Spleen (tissue), 7 donors: Measurements from ENCODE around the gene PRKAG3.

Source experiments
- CTCF ChIP-seq, 11 experiments: fragments of 200-600 bp in 7 of 11; fragments of 450-650 bp in 4 of 11; sonication (generic) in 4 of 11; IDR thresholded peaks in 8 of 11; conservative IDR thresholded peaks in 3 of 11; 1 replicate in 7 of 11; 2 replicates in 4 of 11; pipeline versions ENCODE4 v1.4.0 to v1.8.0; 2016 to 2021; ENCODE audit warnings: antibody characterized with exemption in 11 of 11, inconsistent platforms in 4 of 11, mild to moderate bottlenecking in 1 of 11
- POLR2A ChIP-seq, 3 donors: fragments of 450-650 bp; IDR thresholded peaks; one replicate each; pipeline ENCODE4 v1.5.1; 2017; ENCODE audit warnings: antibody characterized with exemption in 3 of 3, mild to moderate bottlenecking in 1 of 3
- POLR2AphosphoS5 ChIP-seq, 3 donors: sonication (generic); formaldehyde crosslinking; IDR thresholded peaks; one replicate each; pipeline ENCODE4 v1.5.1; 2017; ENCODE audit warnings: antibody characterized with exemption in 3 of 3
- donor health status: DM: no; HTN: no; CAD: no; lungs with moderate emphysema.
- donor health status: DM: no; HTN: no; CAD: no.
- donor health status: DM: no; HTN: no; CAD: no.

- no peak for TF ChIP-seq CTCF (IDR thresholded peaks at IDR 0.05 in 8 of 11, conservative IDR thresholded peaks at IDR 0.05 in 3 of 11)
- TF ChIP-seq POLR2A (IDR thresholded peaks at IDR 0.05) = no peak
- no peak for TF ChIP-seq POLR2AphosphoS5 (IDR thresholded peaks at IDR 0.05)
These were observed 31.6 kb downstream of the PRKAG3 start for GRCh38 chr2:218799990-218800389.
